ENCODE data around the gene EXOSC5.
"Not testable (repeated sequence)": the region's sequence is repeated elsewhere in the genome, so short reads cannot be mapped to it uniquely, and the experiment has no call there.

EXOSC5 gene

GRCh38 chr19:41426116-41426841 is 29.1 kb upstream of the EXOSC5 start:
- no peak for DNase-seq

GRCh38 chr19:41425174-41426115 is 28.3 kb upstream of the EXOSC5 start:
- no peak for DNase-seq

GRCh38 chr19:41424335-41425173 is 27.4 kb upstream of the EXOSC5 start:
- DNase-seq: no peak

GRCh38 chr19:41422955-41423354 is 25.8 kb upstream of the EXOSC5 start:
- no peak for DNase-seq

- DNase-seq: no peak
Observed at GRCh38 chr19:41422456-41422855, 25.3 kb upstream of the EXOSC5 start.

GRCh38 chr19:41421973-41422372 is 24.8 kb upstream of the EXOSC5 start:
- no peak for DNase-seq

GRCh38 chr19:41421314-41421713 is 24.2 kb upstream of the EXOSC5 start:
- DNase-seq: peak; percentile 55

GRCh38 chr19:41420101-41420880 is 23.1 kb upstream of the EXOSC5 start:
- DNase-seq: no peak

GRCh38 chr19:41416194-41416674 is 19.1 kb upstream of the EXOSC5 start:
- DNase-seq: peak; percentile 47

GRCh38 chr19:41415154-41415571 is 18.0 kb upstream of the EXOSC5 start:
- DNase-seq: peak; percentile 12

- no peak for DNase-seq
Observed at GRCh38 chr19:41414461-41414860, 17.3 kb upstream of the EXOSC5 start.

GRCh38 chr19:41413947-41414346 is 16.8 kb upstream of the EXOSC5 start:
- DNase-seq: no peak

GRCh38 chr19:41412953-41413352 is 15.8 kb upstream of the EXOSC5 start:
- no peak for DNase-seq

GRCh38 chr19:41411968-41412265 is 14.8 kb upstream of the EXOSC5 start:
- no peak for DNase-seq

- DNase-seq: no peak
Observed at GRCh38 chr19:41411100-41411967, 14.2 kb upstream of the EXOSC5 start.

GRCh38 chr19:41410336-41411054 is 13.3 kb upstream of the EXOSC5 start:
- no peak for DNase-seq

GRCh38 chr19:41409288-41409687 is 12.1 kb upstream of the EXOSC5 start:
- DNase-seq: peak; percentile 44

- not testable (repeated sequence) for DNase-seq
Observed at GRCh38 chr19:41408846-41409245, 11.7 kb upstream of the EXOSC5 start.

GRCh38 chr19:41408256-41408655 is 11.1 kb upstream of the EXOSC5 start:
- DNase-seq: no peak

- no peak for DNase-seq
Observed at GRCh38 chr19:41407271-41407670, 10.1 kb upstream of the EXOSC5 start.

- no peak for DNase-seq
Observed at GRCh38 chr19:41405776-41406175, 8.6 kb upstream of the EXOSC5 start.

Measured in DMS153 (cell line).